Right atrium auricular region (tissue), 2 donors: Measurements from ENCODE around the gene EED. TPM values are rescaled to one million over a fixed set of nuclear protein-coding genes. Genes with fewer than 3 reads are reported as not detected.
A peak's percentile ranks its signal among the peaks of the same experiment; 100 is the strongest.

Source experiments
- DNase-seq: peaks from one replicate; pipeline ENCODE4 v3.0.0-alpha.2; 2019; ENCODE audit warnings: low spot score
- H3K27ac ChIP-seq, 2 donors: fragments of 200-600 bp; sonication (generic); 1 replicate in 1 of 2; 2 replicates in 1 of 2; pipeline ENCODE4 v1.5.1; 2016 to 2019
- H3K27me3 ChIP-seq, 2 donors: fragments of 200-600 bp; sonication (generic); one replicate each; pipeline versions ENCODE4 v1.5.1 to v1.6.0; 2017 to 2019
- H3K36me3 ChIP-seq: fragments of 200-600 bp; sonication (generic); one replicate; pipeline ENCODE4 v1.5.1; 2016
- H3K4me1 ChIP-seq, 2 donors: fragments of 200-600 bp; sonication (generic); one replicate each; pipeline versions ENCODE4 v1.5.1 to v1.6.0; 2017 to 2019
- H3K4me3 ChIP-seq, 2 donors: fragments of 200-600 bp; sonication (generic); 1 replicate in 1 of 2; 2 replicates in 1 of 2; pipeline ENCODE4 v1.5.1; 2017 to 2019; ENCODE audit warnings: mild to moderate bottlenecking in 1 of 2, moderate library complexity in 1 of 2
- H3K9me3 ChIP-seq, 2 donors: fragments of 200-600 bp; sonication (generic); one replicate each; pipeline ENCODE4 v1.5.1; 2019
- CTCF ChIP-seq, 2 donors: fragments of 200-600 bp; sonication (generic); IDR thresholded peaks; one replicate each; pipeline ENCODE4 v1.5.1; 2019; ENCODE audit warnings: antibody characterized with exemption in 2 of 2
- total RNA-seq, 2 donors: library from RNA; depleted of rRNA; stranded (reverse); fragments of >200 nt; gene quantifications; one replicate each; pipeline ENCODE4 v1.1.0, GENCODE V29; 2016

EED gene
- total RNA-seq, 2 donors from 2014 or later, result 8.2 to 8.3 TPM

- Histone ChIP-seq H3K36me3 (no peaks in the 10 kb centered on the region), H3K4me1 (no peaks in the 10 kb centered on the region), H3K4me3 (no peak overlapping the region), H3K9me3 (no peaks in the 10 kb centered on the region), H3K27me3 (no peaks in the 10 kb centered on the region), H3K27ac (no peak overlapping the region)
- no peak for DNase-seq
- TF ChIP-seq CTCF (IDR thresholded peaks at IDR 0.05), result no peak
Measured at GRCh38 chr11:86240164-86240563, 4.4 kb upstream of the EED start.

- no peak for TF ChIP-seq CTCF (IDR thresholded peaks at IDR 0.05)
- H3K27ac ChIP-seq, result no peak overlapping the region
- H3K4me3 ChIP-seq, result no peak overlapping the region
- no peaks in the 10 kb centered on the region for H3K27me3 ChIP-seq
- H3K9me3 ChIP-seq, result no peaks in the 10 kb centered on the region
- H3K36me3 ChIP-seq, result no peaks in the 10 kb centered on the region
- H3K4me1 ChIP-seq, result peaks cover 0 to 12% of the 10 kb centered on the region in 2 donors
- no peak for DNase-seq
Measured at GRCh38 chr11:86241956-86242535, 2.5 kb upstream of the EED start.

GRCh38 chr11:86243396-86243795 is 1.2 kb upstream of the EED start:
- no peak for TF ChIP-seq CTCF (IDR thresholded peaks at IDR 0.05)
- Histone ChIP-seq H3K36me3 (no peaks in the 10 kb centered on the region), H3K27ac (no peak overlapping the region), H3K4me1 (peaks cover 0 to 23% of the 10 kb centered on the region in 2 donors), H3K9me3 (no peaks in the 10 kb centered on the region), H3K4me3 (no peak overlapping the region), H3K27me3 (no peaks in the 10 kb centered on the region)
- DNase-seq, result no peak

GRCh38 chr11:86244063-86244521 is 461 bp upstream of the EED start:
- peak; percentile 86 for DNase-seq
- no peak for TF ChIP-seq CTCF (IDR thresholded peaks at IDR 0.05)
- peak overlapping the region; percentile 82 to 89 for H3K4me3 ChIP-seq
- H3K4me1 ChIP-seq, result peaks cover 0 to 30% of the 10 kb centered on the region in 2 donors
- no peaks in the 10 kb centered on the region for H3K36me3 ChIP-seq
- no peaks in the 10 kb centered on the region for H3K27me3 ChIP-seq
- no peaks in the 10 kb centered on the region for H3K9me3 ChIP-seq
- H3K27ac ChIP-seq, result peak overlapping the region; percentile 98

GRCh38 chr11:86245369-86246292 is 1.1 kb downstream of the EED start:
- Histone ChIP-seq H3K4me3 (peak overlapping the region; percentile 82 to 89), H3K9me3 (no peaks in the 10 kb centered on the region), H3K4me1 (peaks cover 0 to 36% of the 10 kb centered on the region in 2 donors), H3K27me3 (no peaks in the 10 kb centered on the region), H3K27ac (peak overlapping the region; percentile 98), H3K36me3 (no peaks in the 10 kb centered on the region)
- DNase-seq, result no peak
- TF ChIP-seq CTCF (IDR thresholded peaks at IDR 0.05), result no peak
